CD14-positive monocyte (primary cell): Measurements from ENCODE around the gene MYO1G. TPM values are rescaled to one million over a fixed set of nuclear protein-coding genes. Genes with fewer than 3 reads are reported as not detected.
A peak's percentile ranks its signal among the peaks of the same experiment; 100 is the strongest.

Experiments used
- DNase-seq, 3 donors: peaks; one replicate each; pipeline ENCODE4 v3.0.0-alpha.2; 2011 to 2022
- H2AFZ ChIP-seq: 2 replicates; pipeline ENCODE4 v1.6.0; 2012; ENCODE audit warnings: mild to moderate bottlenecking, low read depth, low read length, inconsistent platforms; ENCODE audit not compliant: insufficient read depth, poor library complexity, severe bottlenecking
- H3K27ac ChIP-seq, 2 donors: 1 replicate in 1 of 2; 2 replicates in 1 of 2; pipeline ENCODE4 v1.5.1; 2012 to 2013; ENCODE audit warnings: low read length in 2 of 2, control low read depth in 1 of 2, inconsistent platforms in 1 of 2, low read depth in 1 of 2, mild to moderate bottlenecking in 1 of 2
- H3K27me3 ChIP-seq, 2 donors: one replicate each; pipeline versions ENCODE4 v1.6.0 to v1.6.1; 2011 to 2013; ENCODE audit warnings: low read length in 2 of 2; ENCODE audit not compliant: control insufficient read depth in 2 of 2, insufficient read depth in 2 of 2
- H3K36me3 ChIP-seq, 2 donors: replicated peaks in 1 of 2; 1 replicate in 1 of 2; 2 replicates in 1 of 2; pipeline versions ENCODE4 v1.5.1 to v1.6.1; 2012 to 2013; ENCODE audit warnings: low read length in 2 of 2, control low read depth in 1 of 2, inconsistent platforms in 1 of 2, mild to moderate bottlenecking in 1 of 2; ENCODE audit not compliant: insufficient read depth in 2 of 2, control insufficient read depth in 1 of 2
- H3K4me1 ChIP-seq, 2 donors: 1 replicate in 1 of 2; 2 replicates in 1 of 2; pipeline versions ENCODE4 v1.5.1 to v1.6.1; 2012 to 2013; ENCODE audit warnings: low read length in 2 of 2, control low read depth in 1 of 2, inconsistent platforms in 1 of 2, mild to moderate bottlenecking in 1 of 2, moderate library complexity in 1 of 2; ENCODE audit not compliant: insufficient read depth in 2 of 2, control insufficient read depth in 1 of 2
- H3K4me2 ChIP-seq: replicated peaks from 2 replicates; pipeline ENCODE3; 2012; ENCODE audit warnings: low read length, moderate library complexity, mild to moderate bottlenecking; ENCODE audit not compliant: poor library complexity, severe bottlenecking; ENCODE audit errors: extremely low read depth
- H3K4me3 ChIP-seq, 3 experiments: fragments of 200-600 bp in 1 of 3; sonication (generic) in 1 of 3; replicated peaks in 1 of 3; 1 replicate in 2 of 3; 2 replicates in 1 of 3; pipeline ENCODE4 v1.5.1; 2011 to 2013; ENCODE audit warnings: low read length in 3 of 3, mild to moderate bottlenecking in 3 of 3, control low read depth in 2 of 3, low read depth in 2 of 3, inconsistent platforms in 1 of 3, moderate library complexity in 1 of 3
- H3K79me2 ChIP-seq: 2 replicates; pipeline ENCODE4 v1.6.0; 2012; ENCODE audit warnings: mild to moderate bottlenecking, control low read depth, inconsistent platforms, low read length, moderate library complexity; ENCODE audit not compliant: insufficient read depth
- H3K9ac ChIP-seq: 2 replicates; pipeline ENCODE4 v1.6.0; 2017; ENCODE audit warnings: low read length, mild to moderate bottlenecking; ENCODE audit not compliant: insufficient read depth, poor library complexity, severe bottlenecking
- H3K9me3 ChIP-seq, 2 donors: replicated peaks in 1 of 2; 1 replicate in 1 of 2; 2 replicates in 1 of 2; pipeline versions ENCODE4 v1.5.1 to v1.6.1; 2012 to 2013; ENCODE audit warnings: low read length in 2 of 2, control low read depth in 1 of 2; ENCODE audit not compliant: control insufficient read depth in 1 of 2, insufficient read depth in 1 of 2
- H4K20me1 ChIP-seq: 2 replicates; pipeline ENCODE4 v1.6.0; 2012; ENCODE audit warnings: mild to moderate bottlenecking, low read length, control low read depth, moderate library complexity; ENCODE audit not compliant: insufficient read depth
- H3K27ac Mint-ChIP-seq, 7 donors: one replicate each; pipeline ENCODE4 v1.8.0; 2020; ENCODE audit warnings: mild to moderate bottlenecking in 7 of 7, mixed read lengths in 7 of 7, moderate library complexity in 6 of 7, inconsistent platforms in 2 of 7
- H3K27me3 Mint-ChIP-seq, 3 donors: one replicate each; pipeline ENCODE4 v1.8.0; 2021 to 2022; ENCODE audit warnings: low read depth in 3 of 3, mild to moderate bottlenecking in 3 of 3, mixed read lengths in 3 of 3, moderate library complexity in 3 of 3, inconsistent platforms in 1 of 3
- H3K36me3 Mint-ChIP-seq, 2 donors: one replicate each; pipeline ENCODE4 v1.8.0; 2020; ENCODE audit warnings: mixed read lengths in 2 of 2, inconsistent platforms in 1 of 2, mild to moderate bottlenecking in 1 of 2
- H3K4me1 Mint-ChIP-seq: one replicate; pipeline ENCODE4 v1.8.0; 2020; ENCODE audit warnings: mild to moderate bottlenecking, mixed read lengths
- H3K4me3 Mint-ChIP-seq, 2 donors: one replicate each; pipeline ENCODE4 v1.8.0; 2020; ENCODE audit warnings: mild to moderate bottlenecking in 2 of 2, mixed read lengths in 2 of 2, moderate library complexity in 1 of 2
- H3K9me3 Mint-ChIP-seq, 7 donors: one replicate each; pipeline ENCODE4 v1.8.0; 2020 to 2022; ENCODE audit warnings: mixed read lengths in 7 of 7, mild to moderate bottlenecking in 6 of 7, moderate library complexity in 6 of 7, inconsistent platforms in 2 of 7
- WGBS: methylation state at CpG from one replicate; pipeline ENCODE4 v1.1.5; 2013; ENCODE audit warnings: missing lambda C conversion rate; ENCODE audit not compliant: insufficient coverage; 5-methylcytosine and 5-hydroxymethylcytosine counted together
- intact Hi-C, 2 donors: fragments of 100-400 bp; cut with micrococcal nuclease; formaldehyde crosslinking; loops; one replicate each; pipeline versions ENCODE4 v1.15.0 to v1.15.1; 2023
- polyA plus RNA-seq, 3 donors: library from polyadenylated mRNA; depleted of rRNA in 1 of 3; unstranded in 2 of 3; stranded (reverse) in 1 of 3; fragments of 300-500 nt in 2 of 3; fragments of >200 nt in 1 of 3; fragmentation: Illumina TruSeq in 2 of 3; gene quantifications; 1 replicate in 2 of 3; 2 replicates in 1 of 3; pipeline ENCODE4 v1.2.3, GENCODE V29; 2012 to 2021
- TF ChIP-seq, protein P1 (sequence below): fragments of 200-600 bp; IDR thresholded peaks from one replicate; pipeline ENCODE4 v1.8.0; 2022; ENCODE audit warnings: antibody characterized with exemption, mild to moderate bottlenecking

MYO1G gene
- polyA plus RNA-seq, 3 donors = 119 to 314 (median 135) TPM

DNA sequence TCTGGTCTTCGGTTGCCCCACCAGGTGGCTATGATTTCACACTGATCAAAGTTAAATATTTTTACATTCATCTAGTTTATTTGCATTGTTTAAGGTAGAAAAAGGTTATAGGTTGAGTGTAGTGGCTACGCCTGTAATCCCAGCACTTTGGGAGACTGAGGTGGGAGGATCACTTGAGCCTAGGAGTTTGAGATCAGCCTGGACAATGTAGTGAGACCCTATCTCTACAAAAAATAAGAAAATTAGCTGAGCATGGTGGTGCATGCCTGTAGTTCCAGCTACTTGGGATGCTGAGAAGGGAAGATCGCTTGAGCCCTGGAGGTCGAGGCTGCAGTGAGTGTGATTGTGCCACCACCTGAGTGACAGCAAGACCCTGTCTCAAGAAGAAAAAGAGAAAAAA, 25.0 kb upstream of the MYO1G start:
- H3K4me3 Mint-ChIP-seq = no peak overlapping the region
- Histone ChIP-seq H3K27me3 (no peaks in the 10 kb centered on the region), H2AFZ (no peak overlapping the region), H3K36me3 (peaks cover 0 to 19% of the 10 kb centered on the region in 2 donors), H3K9ac (no peak overlapping the region), H4K20me1 (peaks cover 74% of the 10 kb centered on the region), H3K4me3 (no peak overlapping the region), H3K4me1 (peaks cover 11 to 25% of the 10 kb centered on the region in 2 donors), H3K79me2 (peaks cover 83% of the 10 kb centered on the region), H3K9me3 (no peaks in the 10 kb centered on the region), H3K27ac (no peak overlapping the region), H3K4me2 (no peak overlapping the region)
- peaks cover 12 to 29% of the 10 kb centered on the region in 2 donors for H3K36me3 Mint-ChIP-seq
- H3K27ac Mint-ChIP-seq = peak overlapping the region in 2 of 7 donors; percentile 40 to 48
- no peak for DNase-seq
- peaks cover 0 to 1% (median 0%) of the 10 kb centered on the region in 3 donors for H3K27me3 Mint-ChIP-seq
- WGBS = no CpG with 5 or more reads among the region's 4 CpGs
- peaks cover 24% of the 10 kb centered on the region for H3K4me1 Mint-ChIP-seq
- intact Hi-C loops = loop anchor here in 1 of 2 donors (10.0 kb wide), 1 partner anchor 259 kb away; the partner anchor contains the start of gene ZMIZ2
- TF ChIP-seq, protein P1, sequence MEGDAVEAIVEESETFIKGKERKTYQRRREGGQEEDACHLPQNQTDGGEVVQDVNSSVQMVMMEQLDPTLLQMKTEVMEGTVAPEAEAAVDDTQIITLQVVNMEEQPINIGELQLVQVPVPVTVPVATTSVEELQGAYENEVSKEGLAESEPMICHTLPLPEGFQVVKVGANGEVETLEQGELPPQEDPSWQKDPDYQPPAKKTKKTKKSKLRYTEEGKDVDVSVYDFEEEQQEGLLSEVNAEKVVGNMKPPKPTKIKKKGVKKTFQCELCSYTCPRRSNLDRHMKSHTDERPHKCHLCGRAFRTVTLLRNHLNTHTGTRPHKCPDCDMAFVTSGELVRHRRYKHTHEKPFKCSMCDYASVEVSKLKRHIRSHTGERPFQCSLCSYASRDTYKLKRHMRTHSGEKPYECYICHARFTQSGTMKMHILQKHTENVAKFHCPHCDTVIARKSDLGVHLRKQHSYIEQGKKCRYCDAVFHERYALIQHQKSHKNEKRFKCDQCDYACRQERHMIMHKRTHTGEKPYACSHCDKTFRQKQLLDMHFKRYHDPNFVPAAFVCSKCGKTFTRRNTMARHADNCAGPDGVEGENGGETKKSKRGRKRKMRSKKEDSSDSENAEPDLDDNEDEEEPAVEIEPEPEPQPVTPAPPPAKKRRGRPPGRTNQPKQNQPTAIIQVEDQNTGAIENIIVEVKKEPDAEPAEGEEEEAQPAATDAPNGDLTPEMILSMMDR = no peak
- peaks cover 0 to 2% (median 0%) of the 10 kb centered on the region in 7 donors for H3K9me3 Mint-ChIP-seq

DNA sequence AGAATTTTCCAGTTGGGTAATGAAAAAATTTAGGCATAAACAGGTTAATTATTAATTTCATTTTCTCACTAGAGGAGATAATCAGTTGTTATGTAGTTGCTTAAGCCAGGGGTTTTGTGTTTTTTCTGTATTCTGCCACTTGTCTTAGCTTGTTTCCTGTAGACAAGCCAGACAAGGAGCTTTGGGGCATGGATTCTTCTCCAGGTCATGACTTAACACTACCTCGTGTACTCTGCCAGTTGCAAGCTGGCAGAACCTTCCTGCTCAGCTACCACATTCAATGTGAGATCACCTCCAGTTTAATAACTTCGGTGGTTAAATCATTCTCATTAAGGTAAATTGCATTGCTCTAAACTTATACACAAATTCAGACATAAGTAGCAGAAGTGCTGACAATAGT, 23.0 kb upstream of the MYO1G start:
- Mint-ChIP-seq H3K4me1 (peaks cover 25% of the 10 kb centered on the region), H3K27ac (peak overlapping the region in 2 of 7 donors; percentile 20 to 30), H3K4me3 (no peak overlapping the region), H3K27me3 (peaks cover 0 to 1% (median 0%) of the 10 kb centered on the region in 3 donors), H3K9me3 (peaks cover 0 to 2% (median 0%) of the 10 kb centered on the region in 7 donors), H3K36me3 (peaks cover 6 to 20% of the 10 kb centered on the region in 2 donors)
- peaks cover 56% of the 10 kb centered on the region for H4K20me1 ChIP-seq
- TF ChIP-seq, protein P1 = no peak
- intact Hi-C loops = loop anchor here (2.0 to 10.0 kb wide), 2 partner anchors 25 to 257 kb away; partner anchors contain the start of gene ZMIZ2 (in 1 of the 2)
- H3K9ac ChIP-seq = no peak overlapping the region
- DNase-seq = no peak
- peaks cover 0 to 15% of the 10 kb centered on the region in 2 donors for H3K36me3 ChIP-seq
- peak overlapping the region; percentile 95 for H3K4me2 ChIP-seq
- H3K27me3 ChIP-seq = no peaks in the 10 kb centered on the region
- WGBS = 0% methylated on average over 1 of the region's 2 CpGs
- H2AFZ ChIP-seq = no peak overlapping the region
- no peak overlapping the region for H3K27ac ChIP-seq
- H3K9me3 ChIP-seq = no peaks in the 10 kb centered on the region
- H3K79me2 ChIP-seq = peaks cover 64% of the 10 kb centered on the region
- H3K4me1 ChIP-seq = peaks cover 21 to 34% of the 10 kb centered on the region in 2 donors
- no peak overlapping the region for H3K4me3 ChIP-seq
